ENCODE results near the gene PTPN23. TPM values are rescaled to one million over a fixed set of nuclear protein-coding genes. Genes with fewer than 3 reads are reported as not detected.

Gene PTPN23, protein sequence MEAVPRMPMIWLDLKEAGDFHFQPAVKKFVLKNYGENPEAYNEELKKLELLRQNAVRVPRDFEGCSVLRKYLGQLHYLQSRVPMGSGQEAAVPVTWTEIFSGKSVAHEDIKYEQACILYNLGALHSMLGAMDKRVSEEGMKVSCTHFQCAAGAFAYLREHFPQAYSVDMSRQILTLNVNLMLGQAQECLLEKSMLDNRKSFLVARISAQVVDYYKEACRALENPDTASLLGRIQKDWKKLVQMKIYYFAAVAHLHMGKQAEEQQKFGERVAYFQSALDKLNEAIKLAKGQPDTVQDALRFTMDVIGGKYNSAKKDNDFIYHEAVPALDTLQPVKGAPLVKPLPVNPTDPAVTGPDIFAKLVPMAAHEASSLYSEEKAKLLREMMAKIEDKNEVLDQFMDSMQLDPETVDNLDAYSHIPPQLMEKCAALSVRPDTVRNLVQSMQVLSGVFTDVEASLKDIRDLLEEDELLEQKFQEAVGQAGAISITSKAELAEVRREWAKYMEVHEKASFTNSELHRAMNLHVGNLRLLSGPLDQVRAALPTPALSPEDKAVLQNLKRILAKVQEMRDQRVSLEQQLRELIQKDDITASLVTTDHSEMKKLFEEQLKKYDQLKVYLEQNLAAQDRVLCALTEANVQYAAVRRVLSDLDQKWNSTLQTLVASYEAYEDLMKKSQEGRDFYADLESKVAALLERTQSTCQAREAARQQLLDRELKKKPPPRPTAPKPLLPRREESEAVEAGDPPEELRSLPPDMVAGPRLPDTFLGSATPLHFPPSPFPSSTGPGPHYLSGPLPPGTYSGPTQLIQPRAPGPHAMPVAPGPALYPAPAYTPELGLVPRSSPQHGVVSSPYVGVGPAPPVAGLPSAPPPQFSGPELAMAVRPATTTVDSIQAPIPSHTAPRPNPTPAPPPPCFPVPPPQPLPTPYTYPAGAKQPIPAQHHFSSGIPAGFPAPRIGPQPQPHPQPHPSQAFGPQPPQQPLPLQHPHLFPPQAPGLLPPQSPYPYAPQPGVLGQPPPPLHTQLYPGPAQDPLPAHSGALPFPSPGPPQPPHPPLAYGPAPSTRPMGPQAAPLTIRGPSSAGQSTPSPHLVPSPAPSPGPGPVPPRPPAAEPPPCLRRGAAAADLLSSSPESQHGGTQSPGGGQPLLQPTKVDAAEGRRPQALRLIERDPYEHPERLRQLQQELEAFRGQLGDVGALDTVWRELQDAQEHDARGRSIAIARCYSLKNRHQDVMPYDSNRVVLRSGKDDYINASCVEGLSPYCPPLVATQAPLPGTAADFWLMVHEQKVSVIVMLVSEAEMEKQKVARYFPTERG (N-terminal part only)
- total RNA-seq (100 to 1,000 TPM in 1 of 2 donors, 10 to 100 TPM in 1; 89.3 to 141 TPM), polyA plus RNA-seq (ENCODE audit: insufficient read depth, low read depth, low replicate concordance) (30.5 TPM)
- long read RNA-seq, donor 1, partial matches to known transcripts = 200 of 244 reads
- long read RNA-seq, donor 1, other reads (novel, unspliced or antisense) = 40 of 244 reads
- long read RNA-seq, donor 2, partial matches to known transcripts = 104 of 112 reads
- long read RNA-seq, donor 2, other reads (novel, unspliced or antisense) = 6 of 112 reads

GRCh38 chr3:47380601-47381316 lies at the start of gene PTPN23:
PTPN23 (plus strand) TSS chr3:47381021; CDS start chr3:47381097, 76 bp downstream.
- peak; percentile 97 for DNase-seq
- Histone ChIP-seq H3K4me3 (peak within 1 kb of the TSS; percentile 89 to 93), H3K27me3 (no peaks in the 10 kb centered on the region), H3K4me1 (peaks cover 16% of the 10 kb centered on the region), H3K9me3 (no peaks in the 10 kb centered on the region), H3K36me3 (ENCODE audit: low read depth, missing control alignments) (no peaks in the 10 kb centered on the region), H3K27ac (peak within 1 kb of the TSS; percentile 85 to 94)
- WGBS, 2 donors = 0 to 1% methylated on average over 24 to 48 of the region's 61 CpGs
- peak; percentile 19 for TF ChIP-seq POLR2A (IDR thresholded peaks at IDR 0.05)
- TF ChIP-seq, protein P1, sequence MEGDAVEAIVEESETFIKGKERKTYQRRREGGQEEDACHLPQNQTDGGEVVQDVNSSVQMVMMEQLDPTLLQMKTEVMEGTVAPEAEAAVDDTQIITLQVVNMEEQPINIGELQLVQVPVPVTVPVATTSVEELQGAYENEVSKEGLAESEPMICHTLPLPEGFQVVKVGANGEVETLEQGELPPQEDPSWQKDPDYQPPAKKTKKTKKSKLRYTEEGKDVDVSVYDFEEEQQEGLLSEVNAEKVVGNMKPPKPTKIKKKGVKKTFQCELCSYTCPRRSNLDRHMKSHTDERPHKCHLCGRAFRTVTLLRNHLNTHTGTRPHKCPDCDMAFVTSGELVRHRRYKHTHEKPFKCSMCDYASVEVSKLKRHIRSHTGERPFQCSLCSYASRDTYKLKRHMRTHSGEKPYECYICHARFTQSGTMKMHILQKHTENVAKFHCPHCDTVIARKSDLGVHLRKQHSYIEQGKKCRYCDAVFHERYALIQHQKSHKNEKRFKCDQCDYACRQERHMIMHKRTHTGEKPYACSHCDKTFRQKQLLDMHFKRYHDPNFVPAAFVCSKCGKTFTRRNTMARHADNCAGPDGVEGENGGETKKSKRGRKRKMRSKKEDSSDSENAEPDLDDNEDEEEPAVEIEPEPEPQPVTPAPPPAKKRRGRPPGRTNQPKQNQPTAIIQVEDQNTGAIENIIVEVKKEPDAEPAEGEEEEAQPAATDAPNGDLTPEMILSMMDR (IDR thresholded peaks at IDR 0.05) = no peak
- intact Hi-C loops (cut with DNase I; ENCODE audit: low total_unique reads) = no loop called here

DNA sequence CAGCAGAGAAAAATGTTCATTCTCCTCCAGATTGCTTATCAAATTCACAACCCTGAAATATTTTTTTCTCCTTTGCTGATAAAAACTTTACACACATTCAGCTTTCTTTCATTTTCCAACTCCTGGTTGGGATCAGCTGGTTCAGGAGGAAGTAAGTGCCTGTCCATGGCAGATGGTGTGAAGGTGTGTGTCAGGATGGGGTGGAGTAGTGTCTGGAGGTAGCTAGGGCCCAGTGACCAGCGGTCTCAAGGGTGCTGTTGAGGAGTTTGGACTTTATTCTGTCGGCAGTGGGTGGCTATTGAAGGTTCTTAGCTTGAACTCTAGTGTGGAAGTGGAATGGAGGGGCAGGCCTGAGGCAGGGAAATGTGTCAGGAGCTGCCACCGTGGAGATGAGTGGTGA lies 46.9 kb upstream of the PTPN23 start:
- Histone ChIP-seq H3K9me3 (no peaks in the 10 kb centered on the region), H3K27ac (no peak overlapping the region), H3K27me3 (no peaks in the 10 kb centered on the region), H3K4me1 (no peaks in the 10 kb centered on the region), H3K36me3 (ENCODE audit: low read depth, missing control alignments) (no peaks in the 10 kb centered on the region), H3K4me3 (no peak overlapping the region)
- DNase-seq = no peak
- WGBS, 2 donors = 73 to 76% methylated on average over 3 of the region's 3 CpGs
- intact Hi-C loops (cut with DNase I; ENCODE audit: low total_unique reads) = no loop called here
- TF ChIP-seq POLR2A (IDR thresholded peaks at IDR 0.05) = no peak
- TF ChIP-seq, protein P1 (IDR thresholded peaks at IDR 0.05) = no peak

GRCh38 chr3:47337656-47338055 lies 43.2 kb upstream of the PTPN23 start:
- Histone ChIP-seq H3K27ac (no peak overlapping the region), H3K36me3 (ENCODE audit: low read depth, missing control alignments) (no peaks in the 10 kb centered on the region), H3K4me1 (no peaks in the 10 kb centered on the region), H3K9me3 (no peaks in the 10 kb centered on the region), H3K4me3 (no peak overlapping the region), H3K27me3 (no peaks in the 10 kb centered on the region)
- TF ChIP-seq POLR2A (IDR thresholded peaks at IDR 0.05) = no peak
- TF ChIP-seq, protein P1 (IDR thresholded peaks at IDR 0.05) = no peak
- 92 to 95% methylated on average over 5 of the region's 5 CpGs for WGBS, 2 donors
- DNase-seq = no peak
- intact Hi-C loops (cut with DNase I; ENCODE audit: low total_unique reads) = no loop called here

DNA sequence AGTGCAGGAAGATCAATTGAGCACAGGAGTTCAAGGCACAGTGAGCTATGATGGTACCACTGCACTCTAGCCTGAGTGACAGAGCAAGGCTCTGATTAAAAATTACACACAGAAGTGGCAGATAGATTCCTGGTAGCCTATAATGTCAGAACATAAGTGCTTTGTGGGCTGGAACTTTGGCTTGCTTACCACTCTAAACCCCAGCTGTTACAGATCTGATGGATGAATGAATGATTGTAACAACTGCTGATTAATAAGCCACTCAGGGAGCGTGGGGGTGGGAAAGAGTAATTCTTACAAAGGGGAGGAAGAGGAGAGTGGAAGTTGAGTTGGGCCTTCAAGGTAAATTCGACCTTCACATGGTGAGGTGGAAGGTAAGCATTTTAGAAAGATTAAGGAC lies 40.9 kb upstream of the PTPN23 start:
- WGBS, 2 donors = 82 to 97% methylated on average over 2 of the region's 2 CpGs
- Histone ChIP-seq H3K27ac (no peak overlapping the region), H3K27me3 (no peaks in the 10 kb centered on the region), H3K4me1 (no peaks in the 10 kb centered on the region), H3K4me3 (no peak overlapping the region), H3K9me3 (no peaks in the 10 kb centered on the region), H3K36me3 (ENCODE audit: low read depth, missing control alignments) (no peaks in the 10 kb centered on the region)
- TF ChIP-seq, protein P1 (IDR thresholded peaks at IDR 0.05) = no peak
- no peak for TF ChIP-seq POLR2A (IDR thresholded peaks at IDR 0.05)
- no peak for DNase-seq
- intact Hi-C loops (cut with DNase I; ENCODE audit: low total_unique reads) = no loop called here

Data from testis (tissue), 5 donors.